CD4-positive, alpha-beta T cell treated with Interleukin-4 for 1 hour (primary cell): Measurements from ENCODE around the gene PRCC.

Source experiments
- DNase-seq, 2 donors: peaks; one replicate each; pipeline ENCODE4 v3.0.0-alpha.2; 2020 to 2022

The PRCC gene, protein sequence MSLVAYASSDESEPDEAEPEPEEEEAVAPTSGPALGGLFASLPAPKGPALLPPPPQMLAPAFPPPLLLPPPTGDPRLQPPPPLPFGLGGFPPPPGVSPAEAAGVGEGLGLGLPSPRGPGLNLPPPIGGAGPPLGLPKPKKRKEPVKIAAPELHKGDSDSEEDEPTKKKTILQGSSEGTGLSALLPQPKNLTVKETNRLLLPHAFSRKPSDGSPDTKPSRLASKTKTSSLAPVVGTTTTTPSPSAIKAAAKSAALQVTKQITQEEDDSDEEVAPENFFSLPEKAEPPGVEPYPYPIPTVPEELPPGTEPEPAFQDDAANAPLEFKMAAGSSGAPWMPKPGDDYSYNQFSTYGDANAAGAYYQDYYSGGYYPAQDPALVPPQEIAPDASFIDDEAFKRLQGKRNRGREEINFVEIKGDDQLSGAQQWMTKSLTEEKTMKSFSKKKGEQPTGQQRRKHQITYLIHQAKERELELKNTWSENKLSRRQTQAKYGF

DNA sequence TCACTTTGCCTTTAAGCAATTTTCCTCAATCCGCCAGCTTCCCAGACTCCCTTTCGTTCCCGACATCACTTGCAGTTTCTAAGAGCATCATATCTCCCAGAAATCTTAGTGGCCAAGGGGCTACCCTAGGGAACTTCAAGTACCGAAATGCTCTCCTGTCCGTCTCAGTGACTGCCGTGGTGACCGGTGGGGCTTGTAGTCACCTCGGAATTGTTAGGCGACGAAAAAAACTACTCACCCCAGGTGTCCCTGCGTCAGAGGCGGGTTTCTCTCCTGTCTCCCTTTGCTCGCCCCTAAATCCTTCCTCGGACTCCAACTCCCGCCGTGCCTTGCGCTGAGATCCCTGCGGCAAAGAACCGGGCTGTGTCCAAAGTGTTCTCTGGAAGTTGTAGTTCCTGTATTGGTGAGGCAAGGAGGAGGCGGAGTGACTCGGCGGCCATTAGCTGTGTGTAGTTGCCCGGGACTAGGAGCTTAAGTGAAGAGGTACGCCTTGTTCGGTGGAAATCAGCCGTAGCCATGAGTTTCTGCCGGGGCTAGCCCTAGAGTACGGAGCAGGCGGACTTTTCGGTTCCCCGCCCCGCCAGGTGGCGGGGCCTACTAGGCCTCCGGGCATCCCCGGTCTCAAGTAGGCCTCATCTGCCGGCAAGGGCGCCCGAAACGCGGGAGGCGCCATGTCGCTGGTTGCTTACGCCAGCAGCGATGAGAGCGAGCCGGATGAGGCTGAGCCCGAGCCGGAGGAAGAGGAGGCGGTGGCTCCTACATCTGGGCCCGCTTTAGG is at the start of gene PRCC:
TSS of gene PRCC (plus strand) at position 435 of the 778 bp plus-strand sequence. CDS start at position 672, 237 bp downstream.
- DNase-seq = peak; percentile 99 to 100

DNA sequence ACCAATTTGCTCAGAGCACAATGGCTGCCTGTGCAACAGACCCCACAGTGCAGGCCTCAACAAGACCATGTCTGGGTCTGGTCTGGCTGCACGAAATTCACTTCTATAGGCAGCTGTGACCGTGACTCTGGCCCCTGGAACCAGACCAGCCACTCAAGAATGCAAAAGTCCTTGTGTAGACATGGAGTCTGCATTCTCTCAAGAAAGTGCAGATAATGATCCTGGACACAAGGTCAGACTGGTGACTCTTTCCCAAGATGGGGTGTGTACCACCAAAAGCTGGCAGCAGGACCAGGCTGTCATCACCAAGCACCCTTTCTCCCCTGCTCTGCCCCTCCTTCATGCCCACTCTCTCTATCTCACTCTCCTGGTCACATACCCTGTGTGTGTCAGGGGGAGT is 46.2 kb upstream of the PRCC start:
- no peak for DNase-seq

- DNase-seq = no peak
Observed at GRCh38 chr1:156721535-156721934, 45.8 kb upstream of the PRCC start.

DNA sequence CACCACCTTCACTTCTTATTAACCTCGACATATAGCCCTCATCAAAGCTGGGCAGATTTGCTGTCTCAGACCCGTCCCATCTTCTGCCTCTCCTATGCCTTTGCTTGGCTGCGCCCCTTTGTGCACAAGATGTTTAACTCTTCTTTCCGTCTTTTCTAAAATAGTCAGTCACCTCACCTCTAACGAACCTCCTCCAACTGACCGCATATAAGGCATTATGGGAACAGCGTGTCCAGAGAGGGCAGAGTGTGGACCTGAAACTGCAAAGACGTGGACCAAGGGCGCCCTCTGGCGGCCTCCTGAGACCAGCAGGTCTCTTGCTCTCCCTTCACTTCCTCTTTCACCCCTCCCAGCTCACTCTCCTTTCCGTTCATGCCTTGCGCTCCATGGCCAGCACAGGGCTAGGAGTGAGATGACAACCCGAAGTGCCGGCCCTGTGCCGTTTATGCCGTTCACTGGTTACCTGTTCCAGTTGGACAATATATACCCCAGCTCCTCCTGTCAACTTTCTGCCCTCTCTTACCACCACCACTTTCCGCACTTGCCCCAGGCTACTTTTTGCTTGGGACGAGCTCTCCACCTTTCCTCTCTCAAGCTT is 41.6 kb upstream of the PRCC start:
- DNase-seq = peak; percentile 82 to 84

DNA sequence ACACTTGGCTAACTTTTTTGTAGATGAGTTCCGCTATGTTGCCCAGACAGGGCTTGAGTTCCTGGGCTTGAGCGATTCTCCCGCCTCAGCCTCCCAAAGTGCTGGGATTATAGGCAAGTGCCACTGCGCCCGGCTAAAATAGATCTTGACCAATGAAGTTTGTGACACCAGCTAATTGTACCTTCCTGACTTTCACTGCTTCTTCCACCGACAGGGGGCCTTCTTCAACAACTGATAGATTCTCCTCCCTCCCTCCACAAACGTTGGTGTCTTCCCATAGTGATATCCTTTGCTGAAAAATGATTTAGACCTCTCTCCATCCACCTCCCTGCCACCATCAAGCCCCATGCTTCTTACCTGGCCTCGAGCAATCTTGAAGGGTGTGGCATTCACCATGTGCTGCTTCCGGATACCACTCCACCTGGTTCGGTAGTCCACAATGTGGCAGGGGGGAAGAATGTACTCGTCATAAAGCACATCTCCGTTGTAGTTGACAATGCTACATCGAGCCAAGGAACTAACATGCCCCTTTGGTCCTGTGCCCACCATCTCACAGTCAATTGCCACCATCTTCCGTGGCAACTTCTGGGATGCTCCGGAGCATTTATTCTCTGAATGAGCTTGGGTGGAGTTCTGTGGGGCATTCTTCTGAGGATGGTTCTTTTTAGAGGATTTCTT is 40.6 kb upstream of the PRCC start:
- peak; percentile 46 to 62 for DNase-seq

GRCh38 chr1:156727492-156727891 is 39.8 kb upstream of the PRCC start:
- DNase-seq = no peak

DNA sequence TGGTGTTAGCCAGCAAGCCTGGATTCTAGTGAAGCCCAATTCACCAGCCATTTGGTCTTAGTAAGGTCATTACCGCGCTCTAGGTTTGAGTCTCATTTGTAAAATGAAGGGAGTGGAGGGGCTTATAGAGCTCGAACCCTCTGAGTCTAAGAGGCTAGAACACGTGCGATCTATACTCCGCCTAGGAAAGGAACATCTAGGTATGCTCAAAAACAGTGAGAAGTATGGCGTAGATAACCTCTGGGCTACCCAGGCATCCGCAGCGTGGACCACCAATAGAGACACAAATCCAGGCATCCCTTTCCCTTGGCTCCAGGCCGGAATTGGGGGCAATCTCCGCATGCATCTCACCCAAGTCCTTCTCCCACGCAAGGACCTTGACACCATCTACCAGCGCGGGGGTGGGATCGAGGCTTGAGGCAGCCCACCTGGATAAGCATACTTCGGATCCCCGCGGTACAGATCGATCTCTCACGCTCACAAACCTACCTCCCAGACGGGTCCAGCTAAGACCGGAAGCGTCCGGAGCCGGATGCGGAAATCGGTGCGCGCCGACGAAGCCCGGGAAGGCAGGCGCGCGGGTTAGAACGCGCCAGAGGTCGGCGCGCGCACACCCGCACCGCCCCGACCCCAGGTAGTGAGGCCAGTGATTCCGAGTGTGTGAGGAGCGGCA is 39.3 kb upstream of the PRCC start, which contains the start of gene METTL25B:
TSS of gene METTL25B (plus strand) at position 544 of the 673 bp plus-strand sequence. CDS start 636 bp downstream, outside the sequence.
- peak in 1 of 2 donors; percentile 26 for DNase-seq

GRCh38 chr1:156728599-156729462 is 38.5 kb upstream of the PRCC start, which contains the start of gene ISG20L2:
Gene ISG20L2 (minus strand): TSS chr1:156728766. CDS start chr1:156727652, 1,114 bp downstream.
- peak; percentile 97 to 98 for DNase-seq

GRCh38 chr1:156733989-156734584 is 33.2 kb upstream of the PRCC start:
- DNase-seq = no peak

DNA sequence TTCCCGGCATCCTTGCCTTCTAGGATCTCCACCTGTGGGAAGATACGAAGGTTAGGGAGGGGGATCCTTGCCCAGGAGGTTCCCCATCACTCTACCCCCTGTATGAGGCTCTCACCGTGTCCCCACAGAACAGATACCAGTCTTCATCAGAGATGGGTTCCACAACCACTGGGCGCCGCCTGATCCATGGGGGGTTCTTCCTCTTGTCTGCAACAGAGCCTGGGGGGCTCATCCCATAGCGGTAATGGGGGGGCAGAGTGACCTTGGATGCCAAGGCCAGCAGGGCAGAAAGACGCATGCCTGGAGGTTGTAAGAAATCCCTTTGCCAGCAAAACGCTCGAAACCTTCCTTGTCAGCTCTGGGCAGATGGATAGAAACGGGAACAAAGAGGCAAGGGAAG is 28.9 kb upstream of the PRCC start:
- no peak for DNase-seq

DNA sequence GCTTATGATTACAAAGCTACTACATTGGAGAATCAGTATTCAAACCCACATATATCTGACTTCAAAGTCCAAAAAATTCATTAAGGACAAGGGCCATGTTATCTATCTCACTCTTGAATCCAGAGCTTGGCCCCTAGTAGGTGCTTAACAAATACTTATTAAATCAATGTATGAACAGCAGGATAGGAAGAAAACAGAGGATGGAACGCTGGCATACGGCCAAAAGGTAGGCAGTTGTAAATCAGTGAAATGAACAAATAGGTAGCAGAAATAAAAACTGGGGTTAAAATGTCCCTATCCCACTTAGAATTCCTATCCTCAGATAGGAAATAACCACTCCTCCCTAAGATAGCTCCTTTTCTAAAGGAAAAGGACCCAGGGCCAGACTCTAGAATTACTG is 28.4 kb upstream of the PRCC start:
- DNase-seq = no peak

DNA sequence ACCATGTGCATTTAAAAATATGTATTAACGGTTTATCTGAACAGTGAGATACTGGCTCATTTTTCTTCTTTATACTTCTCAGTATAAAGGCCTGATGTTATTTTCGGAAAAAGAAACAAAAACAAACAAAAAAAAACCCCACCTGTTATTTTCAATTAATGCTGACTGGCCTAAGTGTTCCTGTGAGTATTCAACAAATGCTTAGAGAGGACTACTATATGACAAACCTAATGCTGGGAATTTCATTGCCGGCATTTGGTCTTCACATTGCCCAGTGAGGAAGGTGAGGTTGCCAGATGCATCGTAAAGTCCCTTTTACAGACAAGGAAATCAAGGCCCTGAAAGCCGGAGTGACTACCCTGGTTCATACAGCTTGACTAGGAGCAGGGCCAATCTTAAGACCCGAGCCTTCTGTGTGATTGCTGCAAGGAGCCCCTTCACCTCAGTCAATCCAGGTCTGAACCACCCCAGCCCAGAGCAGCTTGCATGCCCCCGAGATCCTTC is 27.0 kb upstream of the PRCC start:
- no peak for DNase-seq

GRCh38 chr1:156740741-156741480 is 26.4 kb upstream of the PRCC start, which contains the start of gene MRPL24:
Gene MRPL24 (minus strand): TSS chr1:156741088. CDS start chr1:156738704, 2,384 bp downstream.
- DNase-seq = peak; percentile 99 to 100

GRCh38 chr1:156741481-156741983 is 25.8 kb upstream of the PRCC start:
- DNase-seq = no peak

DNA sequence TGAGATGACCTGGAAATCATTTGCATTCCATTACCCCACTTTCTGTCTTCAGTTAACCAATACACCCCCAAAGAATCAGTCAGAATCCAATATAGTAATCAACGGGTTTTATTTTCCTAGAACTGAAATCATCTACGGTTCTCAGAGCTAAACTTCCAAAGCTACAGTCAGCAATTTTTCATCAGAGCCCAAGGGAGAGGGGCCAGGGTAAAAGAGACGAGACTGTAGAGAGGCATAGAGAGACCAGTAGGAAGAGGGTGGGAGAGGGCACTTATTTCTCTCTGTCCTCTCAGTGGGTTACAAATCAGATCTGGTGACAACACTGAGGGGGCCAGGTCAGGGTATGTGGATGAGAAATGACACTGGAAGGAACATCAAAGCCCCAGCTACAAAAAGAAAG is 25.3 kb upstream of the PRCC start:
- DNase-seq = no peak

- no peak for DNase-seq
Observed at GRCh38 chr1:156742801-156743200, 24.5 kb upstream of the PRCC start.

GRCh38 chr1:156743367-156744302 is 23.7 kb upstream of the PRCC start:
- no peak for DNase-seq

- no peak for DNase-seq
Observed at GRCh38 chr1:156744344-156744743, 23.0 kb upstream of the PRCC start.
